Activated effector memory CD4-positive, alpha-beta T cell treated with anti-CD3 and anti-CD28 coated beads, Interleukin-2, amount 50 U/mL, for 16 hours (primary cell): ENCODE data around the gene PLCD1.
"Not testable (repeated sequence)": the region's sequence is repeated elsewhere in the genome, so short reads cannot be mapped to it uniquely, and the experiment has no call there.

Source experiments
- DNase-seq: peaks from one replicate; pipeline ENCODE4 v3.0.0-alpha.2; 2020

Gene PLCD1

GRCh38 chr3:38036286-38036685 is 6.8 kb upstream of the PLCD1 start:
- no peak for DNase-seq

DNA sequence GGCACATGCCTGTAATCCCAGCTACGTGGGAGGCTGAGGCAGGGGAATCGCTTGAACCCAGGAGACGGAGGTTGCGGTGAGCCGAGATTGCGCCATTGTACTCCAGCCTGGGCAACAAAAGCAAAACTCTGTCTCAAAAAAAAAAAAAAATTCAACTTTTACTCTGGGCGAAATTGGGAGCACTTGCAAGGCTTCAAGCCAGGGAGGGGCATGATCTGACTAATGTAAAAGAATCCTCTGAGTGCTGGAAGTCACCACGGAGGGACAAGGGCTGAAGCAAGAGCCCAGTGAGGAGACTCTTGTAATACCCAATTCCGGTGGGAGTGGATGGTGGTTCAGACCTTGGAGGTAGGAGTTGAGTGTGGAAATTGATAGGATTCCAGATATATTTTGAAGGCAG is 4.9 kb upstream of the PLCD1 start:
- DNase-seq: not testable (repeated sequence)

GRCh38 chr3:38033586-38033985 is 4.1 kb upstream of the PLCD1 start:
- DNase-seq: not testable (repeated sequence)

DNA sequence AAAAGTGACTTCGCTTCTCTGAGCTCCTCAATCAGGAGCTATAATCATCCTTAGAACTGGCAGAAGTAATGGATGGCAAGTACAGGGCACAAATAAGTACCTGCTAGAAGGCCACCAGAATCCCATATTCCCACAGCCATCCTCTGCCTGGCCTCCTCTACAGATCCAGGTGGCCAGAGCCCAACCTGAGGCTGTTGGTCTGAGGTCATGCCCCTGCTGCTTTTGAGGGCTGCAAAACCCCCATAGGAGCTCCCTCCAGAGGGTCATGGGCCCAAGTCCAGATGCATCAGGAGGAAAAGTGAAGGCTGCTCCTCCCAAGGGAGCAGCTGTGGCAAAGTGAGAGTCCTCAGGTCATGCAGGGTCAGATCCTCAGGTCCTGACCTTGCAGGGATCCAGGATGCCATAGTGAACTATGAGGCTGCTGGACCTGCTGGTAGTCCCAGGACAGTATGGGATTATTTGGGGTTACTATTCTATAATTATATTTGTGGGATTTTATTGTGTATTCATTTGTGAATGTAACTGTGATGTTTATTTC is 3.0 kb upstream of the PLCD1 start:
- no peak for DNase-seq

GRCh38 chr3:38031022-38031994 is 1.9 kb upstream of the PLCD1 start:
- peak; percentile 87 for DNase-seq

GRCh38 chr3:38030126-38031021 is 932 bp upstream of the PLCD1 start:
- DNase-seq: no peak

- DNase-seq: no peak
These were observed 651 bp downstream of the PLCD1 start for GRCh38 chr3:38028621-38029361.

GRCh38 chr3:38027466-38028465 is 1.7 kb downstream of the PLCD1 start:
- no peak for DNase-seq

GRCh38 chr3:38026856-38027255 is 2.6 kb downstream of the PLCD1 start:
- no peak for DNase-seq

- DNase-seq: no peak
These were observed 6.3 kb downstream of the PLCD1 start for GRCh38 chr3:38022896-38023709.

DNA sequence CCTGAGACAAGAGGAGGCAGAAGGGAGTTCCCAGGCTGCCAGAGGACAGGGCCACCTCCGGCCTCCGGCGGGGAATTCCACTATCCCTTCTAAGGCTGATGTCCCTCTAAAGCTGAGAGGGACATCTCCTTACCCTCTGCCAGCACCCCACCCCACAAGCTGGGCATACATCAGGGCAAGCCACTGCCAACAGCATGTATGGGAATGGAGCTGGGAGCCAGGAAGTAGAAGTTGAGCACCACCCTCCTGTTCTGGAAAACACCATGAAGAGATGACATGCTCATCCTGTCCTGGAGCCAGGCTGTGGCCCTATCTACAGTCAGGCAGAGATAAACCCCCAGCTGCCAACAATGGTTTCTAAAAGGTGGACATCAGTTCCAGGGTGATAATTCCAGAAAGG is 7.1 kb downstream of the PLCD1 start:
- no peak for DNase-seq

DNA sequence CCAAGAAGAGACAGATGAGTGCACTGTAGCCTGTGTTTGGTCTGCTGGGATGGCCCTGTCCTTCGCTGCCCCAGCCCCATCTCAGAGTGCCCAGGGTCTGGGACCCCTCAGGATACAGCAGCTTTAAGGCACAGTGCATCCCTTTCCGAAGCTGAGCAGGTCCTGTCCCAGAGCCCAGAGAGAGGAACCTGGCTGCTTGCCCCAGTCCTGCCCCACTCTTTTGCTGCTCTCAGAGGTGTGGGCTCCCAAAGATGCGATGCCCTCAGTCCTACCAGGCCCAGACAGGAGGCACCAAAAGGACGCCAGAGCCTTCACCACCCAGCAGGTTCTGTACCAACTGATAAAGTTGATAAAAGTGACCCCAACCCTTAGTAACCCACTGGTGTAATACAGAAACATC is 8.2 kb downstream of the PLCD1 start:
- no peak for DNase-seq

- DNase-seq: peak; percentile 38
These were observed 9.1 kb downstream of the PLCD1 start for GRCh38 chr3:38020342-38020726.

GRCh38 chr3:38019658-38020341 is 9.6 kb downstream of the PLCD1 start:
- DNase-seq: peak; percentile 57

GRCh38 chr3:38018296-38019266 is 10.9 kb downstream of the PLCD1 start:
- DNase-seq: peak; percentile 60

GRCh38 chr3:38017445-38018295 is 11.8 kb downstream of the PLCD1 start:
- no peak for DNase-seq

DNA sequence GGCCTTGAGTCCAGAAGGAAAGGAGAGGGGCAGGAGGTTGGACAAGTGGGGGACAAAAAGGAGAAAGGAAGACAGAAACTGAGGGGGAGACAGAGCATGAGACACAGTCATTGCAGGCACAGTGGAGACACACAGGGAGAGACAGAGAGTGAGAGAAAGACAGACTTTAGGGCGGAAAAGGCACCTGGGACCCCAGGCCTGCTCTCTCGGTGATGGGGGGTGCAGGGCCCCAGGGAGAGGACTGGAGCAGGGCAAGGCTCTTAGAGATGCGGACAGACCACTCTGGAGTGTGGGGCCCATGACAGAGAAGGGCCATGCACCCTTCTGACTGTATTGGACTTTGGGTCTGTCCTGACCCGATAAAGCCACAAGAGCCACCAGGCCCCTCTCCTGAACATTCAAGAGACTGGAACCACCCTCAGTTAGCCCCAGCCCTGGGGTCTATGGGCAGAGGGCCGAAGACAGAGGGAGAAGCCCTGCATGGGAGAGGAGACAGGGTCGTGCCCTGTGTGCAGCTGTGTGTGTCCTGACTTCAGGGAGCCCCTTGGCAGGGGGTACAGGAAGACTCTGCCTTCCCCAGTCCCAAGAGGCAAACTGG is 12.5 kb downstream of the PLCD1 start:
- no peak for DNase-seq
